Hematopoietic multipotent progenitor cell treated with erythropoietin and hydrocortisone succinate and interleukin-3 and kit ligand, for 4 days (in vitro differentiated cells): ENCODE measurements around the gene ASIC4.
A peak's percentile ranks its signal among the peaks of the same experiment; 100 is the strongest.

Experiments used
- DNase-seq: peaks from one replicate; pipeline ENCODE4 v3.0.0-alpha.2; 2015

The ASIC4 gene, protein sequence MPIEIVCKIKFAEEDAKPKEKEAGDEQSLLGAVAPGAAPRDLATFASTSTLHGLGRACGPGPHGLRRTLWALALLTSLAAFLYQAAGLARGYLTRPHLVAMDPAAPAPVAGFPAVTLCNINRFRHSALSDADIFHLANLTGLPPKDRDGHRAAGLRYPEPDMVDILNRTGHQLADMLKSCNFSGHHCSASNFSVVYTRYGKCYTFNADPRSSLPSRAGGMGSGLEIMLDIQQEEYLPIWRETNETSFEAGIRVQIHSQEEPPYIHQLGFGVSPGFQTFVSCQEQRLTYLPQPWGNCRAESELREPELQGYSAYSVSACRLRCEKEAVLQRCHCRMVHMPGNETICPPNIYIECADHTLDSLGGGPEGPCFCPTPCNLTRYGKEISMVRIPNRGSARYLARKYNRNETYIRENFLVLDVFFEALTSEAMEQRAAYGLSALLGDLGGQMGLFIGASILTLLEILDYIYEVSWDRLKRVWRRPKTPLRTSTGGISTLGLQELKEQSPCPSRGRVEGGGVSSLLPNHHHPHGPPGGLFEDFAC

GRCh38 chr2:219514196-219514761 lies at the start of gene ASIC4:
Gene ASIC4, plus strand, starts transcription at chr2:219514482. Its CDS starts 243 bp downstream, at chr2:219514725.
- peak; percentile 97 for DNase-seq

- DNase-seq = no peak
Measured at GRCh38 chr2:219465659-219466561, 48.4 kb upstream of the ASIC4 start.

DNA sequence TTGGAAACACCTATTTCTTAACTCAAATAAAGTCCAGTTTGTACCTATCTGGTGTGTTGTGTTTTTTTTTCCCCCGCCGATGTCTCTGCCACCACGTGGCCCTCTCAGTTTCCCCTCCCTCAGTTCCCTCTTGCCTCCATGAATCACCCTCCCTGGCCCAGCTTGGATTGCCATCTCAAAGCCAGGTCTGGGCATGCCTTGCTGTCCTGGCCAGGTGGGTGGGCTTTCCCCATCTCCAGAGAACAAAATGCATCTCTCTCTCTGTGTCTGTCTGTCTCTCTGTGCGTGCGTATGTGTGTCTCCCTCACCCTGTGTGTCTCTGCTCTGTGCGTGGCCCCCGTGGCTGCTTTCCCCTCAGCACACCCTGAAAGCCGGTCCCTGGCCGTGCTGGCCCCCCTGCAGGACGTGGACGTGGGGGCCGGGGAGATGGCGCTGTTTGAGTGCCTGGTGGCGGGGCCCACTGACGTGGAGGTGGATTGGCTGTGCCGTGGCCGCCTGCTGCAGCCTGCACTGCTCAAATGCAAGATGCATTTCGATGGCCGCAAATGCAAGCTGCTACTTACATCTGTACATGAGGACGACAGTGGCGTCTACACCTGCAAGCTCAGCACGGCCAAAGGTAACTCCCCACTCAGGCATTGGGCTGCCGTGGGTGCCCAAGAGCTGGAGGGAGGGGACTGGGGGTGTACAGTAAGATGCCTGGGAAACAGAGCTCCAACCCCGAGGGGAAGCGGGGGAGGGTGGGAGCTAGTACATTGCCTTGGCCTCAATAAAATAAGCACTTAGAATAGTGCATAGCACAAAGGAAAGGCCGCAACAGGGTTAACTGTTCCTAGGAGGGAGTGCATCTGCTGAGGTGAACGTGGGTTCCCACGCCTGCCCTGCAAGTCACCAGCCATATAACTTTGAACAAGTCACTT lies 47.2 kb upstream of the ASIC4 start:
- no peak for DNase-seq

DNA sequence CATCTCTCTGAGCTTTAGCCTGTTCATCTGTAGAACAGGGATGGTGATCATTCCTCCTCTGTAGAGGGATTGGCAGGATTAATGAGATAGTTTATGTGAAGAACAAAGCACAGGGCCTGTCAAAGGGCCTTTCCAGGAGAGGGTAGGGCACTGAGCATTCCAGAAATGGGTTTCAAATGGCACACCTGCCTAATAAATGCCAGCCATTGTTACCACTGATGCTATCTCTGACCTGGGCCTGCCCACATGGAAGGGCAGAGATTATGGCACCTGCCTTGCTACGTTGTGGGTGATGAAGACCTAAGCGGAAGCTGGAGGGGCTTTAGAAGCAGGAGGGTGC lies 46.6 kb upstream of the ASIC4 start:
- no peak for DNase-seq

GRCh38 chr2:219468410-219469185 lies 45.7 kb upstream of the ASIC4 start:
- no peak for DNase-seq

- DNase-seq = peak; percentile 44
Measured at GRCh38 chr2:219469186-219469724, 45.0 kb upstream of the ASIC4 start.

DNA sequence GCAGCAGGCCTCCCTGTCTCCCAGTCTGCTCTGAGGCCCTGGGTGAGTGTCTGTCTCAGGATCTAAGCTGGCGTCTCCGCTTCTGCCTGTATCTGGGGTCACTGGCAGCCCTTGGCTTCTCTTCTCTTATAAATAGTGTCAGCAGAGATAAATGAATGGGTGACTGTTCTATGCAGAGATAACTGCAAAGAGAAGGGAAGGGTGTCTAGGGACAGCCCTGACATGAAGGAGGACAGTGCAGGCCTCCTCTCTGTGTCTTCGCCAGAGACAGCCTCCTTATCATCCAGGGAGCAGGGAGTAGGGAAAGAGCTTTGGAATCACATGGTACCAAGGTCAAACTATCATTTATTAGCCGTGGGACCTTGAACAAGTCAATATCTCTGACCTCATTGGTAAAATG lies 43.9 kb upstream of the ASIC4 start:
- no peak for DNase-seq

- no peak for DNase-seq
Measured at GRCh38 chr2:219471476-219472371, 42.6 kb upstream of the ASIC4 start.

- DNase-seq = no peak
Measured at GRCh38 chr2:219472629-219473187, 41.6 kb upstream of the ASIC4 start.

- DNase-seq = no peak
Measured at GRCh38 chr2:219473511-219473910, 40.8 kb upstream of the ASIC4 start.

DNA sequence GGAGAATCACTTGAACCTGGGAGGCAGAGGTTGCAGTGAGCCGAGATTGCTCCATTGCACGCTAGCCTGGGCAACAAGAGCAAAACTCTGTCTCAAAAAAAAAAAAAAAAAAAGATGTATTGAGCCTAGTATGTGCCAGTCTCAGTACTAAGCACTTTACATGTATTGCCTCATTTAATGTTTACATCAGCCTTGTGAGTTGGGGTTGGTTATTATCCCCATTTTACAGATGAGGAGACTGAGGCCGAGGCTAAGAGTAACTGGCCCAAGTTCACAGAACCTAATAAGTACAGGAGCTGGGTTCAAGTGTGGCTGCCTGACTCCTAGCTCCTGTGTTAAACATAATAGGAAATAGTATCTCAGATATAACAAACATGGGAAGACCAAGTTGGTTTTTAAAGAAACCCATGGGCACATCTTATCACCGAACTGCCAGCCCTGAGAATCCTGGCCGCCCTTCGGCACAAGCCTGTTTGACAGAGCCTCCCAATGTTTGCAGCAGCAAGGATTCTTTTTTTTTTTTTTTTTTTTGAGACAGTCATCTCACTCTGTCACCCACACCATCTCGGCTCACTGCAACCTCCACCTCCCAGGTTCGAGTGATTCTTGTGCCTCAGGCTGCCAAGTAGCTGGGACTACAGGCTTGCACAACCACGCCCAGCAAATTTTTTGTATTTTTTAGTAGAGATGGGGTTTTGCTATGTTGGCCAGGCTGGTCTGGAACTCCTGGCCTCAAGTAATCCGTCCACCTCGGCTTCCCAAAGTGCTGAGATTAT lies 39.8 kb upstream of the ASIC4 start:
- DNase-seq = no peak

DNA sequence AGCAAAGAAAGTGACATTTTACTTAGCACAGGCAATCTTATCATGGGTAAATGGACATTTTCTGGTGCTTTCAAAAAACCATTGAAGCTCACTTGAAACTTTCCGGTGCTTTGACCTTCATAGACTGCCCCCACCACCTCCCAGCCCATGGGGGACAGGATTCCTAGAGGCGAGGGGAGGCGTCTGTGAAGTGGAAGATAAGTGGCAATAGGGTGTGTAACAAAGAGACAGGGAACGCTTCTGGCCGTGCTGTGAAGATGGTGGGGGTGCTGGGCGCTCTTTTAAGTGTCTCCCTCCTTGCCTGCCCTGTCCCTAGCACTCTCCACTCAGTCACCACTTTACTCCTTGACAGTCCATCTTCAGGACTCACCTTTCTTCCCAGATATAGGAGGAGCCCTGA lies 39.0 kb upstream of the ASIC4 start:
- no peak for DNase-seq

- peak; percentile 81 for DNase-seq
Measured at GRCh38 chr2:219475697-219476651, 38.3 kb upstream of the ASIC4 start.

DNA sequence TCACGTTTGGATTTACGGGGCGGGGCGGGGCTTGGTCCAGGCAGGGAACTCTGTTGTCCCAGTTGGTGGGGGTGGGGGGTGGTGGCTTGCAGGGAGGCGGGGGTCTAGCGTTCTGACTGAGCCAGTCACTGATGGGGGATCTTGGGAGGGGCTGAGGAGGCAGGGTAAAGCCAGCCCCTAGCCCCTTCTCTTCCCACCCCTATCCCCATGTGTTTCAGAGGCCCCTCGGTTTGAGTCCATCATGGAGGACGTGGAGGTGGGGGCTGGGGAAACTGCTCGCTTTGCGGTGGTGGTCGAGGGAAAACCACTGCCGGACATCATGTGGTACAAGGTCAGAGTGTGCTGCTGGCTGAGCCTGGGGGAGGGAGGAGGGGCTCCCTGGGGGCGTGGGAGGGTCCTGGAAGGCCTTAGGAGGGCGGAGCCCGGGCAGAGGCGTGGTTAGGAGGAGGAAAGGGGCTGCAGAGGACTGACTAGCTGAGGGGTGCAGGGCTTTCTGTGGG lies 37.6 kb upstream of the ASIC4 start:
- no peak for DNase-seq

DNA sequence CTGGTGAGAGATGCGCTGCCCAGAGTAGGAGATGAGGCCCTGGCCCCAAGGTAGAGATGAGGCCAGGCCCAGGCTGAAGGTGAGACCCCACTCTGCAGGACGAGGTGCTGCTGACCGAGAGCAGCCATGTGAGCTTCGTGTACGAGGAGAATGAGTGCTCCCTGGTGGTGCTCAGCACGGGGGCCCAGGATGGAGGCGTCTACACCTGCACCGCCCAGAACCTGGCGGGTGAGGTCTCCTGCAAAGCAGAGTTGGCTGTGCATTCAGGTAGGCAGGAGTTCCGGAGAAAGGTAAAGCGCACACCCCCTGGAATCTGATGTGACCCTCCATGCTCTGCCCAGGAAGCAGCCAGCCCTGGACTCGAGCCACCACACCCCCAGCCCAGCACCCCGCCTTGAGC lies 37.1 kb upstream of the ASIC4 start:
- DNase-seq = no peak

- DNase-seq = no peak
Measured at GRCh38 chr2:219477815-219478214, 36.5 kb upstream of the ASIC4 start.

- no peak for DNase-seq
Measured at GRCh38 chr2:219478916-219479315, 35.4 kb upstream of the ASIC4 start.

- no peak for DNase-seq
Measured at GRCh38 chr2:219480004-219480403, 34.3 kb upstream of the ASIC4 start.
